ENCODE results near the gene PTPN3.

GRCh38 chr9:109372246-109372645, 125.9 kb downstream of the PTPN3 start:
- TF ChIP-seq, protein P1, sequence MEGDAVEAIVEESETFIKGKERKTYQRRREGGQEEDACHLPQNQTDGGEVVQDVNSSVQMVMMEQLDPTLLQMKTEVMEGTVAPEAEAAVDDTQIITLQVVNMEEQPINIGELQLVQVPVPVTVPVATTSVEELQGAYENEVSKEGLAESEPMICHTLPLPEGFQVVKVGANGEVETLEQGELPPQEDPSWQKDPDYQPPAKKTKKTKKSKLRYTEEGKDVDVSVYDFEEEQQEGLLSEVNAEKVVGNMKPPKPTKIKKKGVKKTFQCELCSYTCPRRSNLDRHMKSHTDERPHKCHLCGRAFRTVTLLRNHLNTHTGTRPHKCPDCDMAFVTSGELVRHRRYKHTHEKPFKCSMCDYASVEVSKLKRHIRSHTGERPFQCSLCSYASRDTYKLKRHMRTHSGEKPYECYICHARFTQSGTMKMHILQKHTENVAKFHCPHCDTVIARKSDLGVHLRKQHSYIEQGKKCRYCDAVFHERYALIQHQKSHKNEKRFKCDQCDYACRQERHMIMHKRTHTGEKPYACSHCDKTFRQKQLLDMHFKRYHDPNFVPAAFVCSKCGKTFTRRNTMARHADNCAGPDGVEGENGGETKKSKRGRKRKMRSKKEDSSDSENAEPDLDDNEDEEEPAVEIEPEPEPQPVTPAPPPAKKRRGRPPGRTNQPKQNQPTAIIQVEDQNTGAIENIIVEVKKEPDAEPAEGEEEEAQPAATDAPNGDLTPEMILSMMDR (conservative IDR thresholded peaks at IDR 0.05): no peak
- TF ChIP-seq ZFX (IDR thresholded peaks at IDR 0.05): no peak

All from C4-2B (cell line).